NB4 (cell line): Measurements from ENCODE around the gene LINC01488.

Experiments used
- CTCF ChIP-seq: IDR thresholded peaks from one replicate; pipeline ENCODE4 v1.5.1; 2012; ENCODE audit warnings: low read depth, low read length
- MAX ChIP-seq: IDR thresholded peaks from 2 replicates; pipeline ENCODE4 v1.6.1; 2011; ENCODE audit warnings: low read depth, low read length

GRCh38 chr11:69460540-69461257 is 20.8 kb upstream of the LINC01488 start:
- TF ChIP-seq MAX (no peak), CTCF (no peak)
